Measurements from ENCODE around the gene OR52A1.

Gene OR52A1

GRCh38 chr11:5131584-5132335 lies 22.8 kb downstream of the OR52A1 start:
- no peak for DNase-seq (ENCODE audit: low spot score)

- DNase-seq (ENCODE audit: low spot score): no peak
These were observed 25.1 kb downstream of the OR52A1 start for GRCh38 chr11:5129457-5129877.

- no peak for DNase-seq (ENCODE audit: low spot score)
These were observed 29.5 kb downstream of the OR52A1 start for GRCh38 chr11:5124891-5125620.

- DNase-seq (ENCODE audit: low spot score): peak; percentile 27
These were observed 30.6 kb downstream of the OR52A1 start for GRCh38 chr11:5123802-5124521.

GRCh38 chr11:5118893-5119292 lies 35.7 kb downstream of the OR52A1 start:
- no peak for DNase-seq (ENCODE audit: low spot score)

DNA sequence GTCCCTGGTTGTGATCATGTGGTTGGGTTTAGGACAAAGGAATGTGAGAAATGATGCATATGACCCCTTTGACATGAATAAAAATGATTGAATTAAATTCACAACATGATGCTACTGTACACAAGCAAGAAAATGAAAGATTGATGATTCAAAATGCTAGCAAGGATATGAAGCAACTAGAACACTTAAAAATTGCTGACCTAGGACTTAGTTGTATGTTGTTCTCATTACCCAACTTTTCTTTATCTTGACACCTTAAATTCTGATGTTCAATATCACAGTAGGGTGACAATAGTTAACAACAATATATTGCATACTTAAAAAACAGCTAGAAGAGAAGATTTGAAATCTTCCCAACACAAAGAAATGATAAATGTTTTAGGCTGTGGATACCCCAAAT lies 37.0 kb downstream of the OR52A1 start:
- no peak for DNase-seq (ENCODE audit: low spot score)

DNA sequence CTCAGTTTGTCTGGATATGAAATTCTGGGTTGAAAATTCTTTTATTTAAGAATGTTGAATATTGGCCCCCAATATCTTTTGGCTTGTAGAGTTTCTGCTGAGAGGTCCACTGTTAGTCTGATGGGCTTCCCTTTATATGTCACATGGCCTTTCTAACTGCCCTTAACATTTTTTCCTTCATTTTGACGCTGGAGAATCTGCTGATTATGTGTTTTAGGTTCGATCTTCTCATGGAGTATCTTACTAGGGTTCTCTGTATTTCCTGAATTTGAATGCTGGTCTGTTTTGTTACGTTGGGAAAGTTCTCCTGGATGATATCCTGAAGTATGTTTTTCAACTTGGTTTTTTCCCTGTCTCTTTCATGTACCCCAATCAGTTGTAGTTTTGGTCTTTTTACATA lies 39.2 kb downstream of the OR52A1 start:
- no peak for DNase-seq (ENCODE audit: low spot score)

- DNase-seq (ENCODE audit: low spot score): no peak
These were observed 47.3 kb downstream of the OR52A1 start for GRCh38 chr11:5107285-5107684.

DNA sequence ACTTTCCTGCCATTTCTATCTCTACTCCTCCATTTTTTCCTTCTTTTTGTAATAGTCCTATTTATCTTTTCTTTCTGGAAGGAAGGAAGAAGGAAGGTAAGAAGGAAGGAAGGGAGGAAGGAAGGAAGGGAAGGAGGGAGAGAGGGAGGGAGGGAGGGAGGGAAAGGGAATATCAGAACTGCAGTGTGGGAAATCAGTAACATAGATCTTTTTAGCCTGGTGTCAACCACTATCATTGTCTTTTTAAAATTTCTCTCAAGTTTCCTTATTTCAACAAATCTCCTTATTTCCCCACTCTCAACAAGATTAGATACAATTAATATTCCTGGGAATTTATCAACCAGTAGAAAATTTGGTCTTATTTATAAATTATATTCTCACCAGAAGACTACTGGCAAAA lies 51.5 kb downstream of the OR52A1 start:
- no peak for DNase-seq (ENCODE audit: low spot score)

GRCh38 chr11:5102246-5102645 lies 52.3 kb downstream of the OR52A1 start:
- DNase-seq (ENCODE audit: low spot score): no peak

DNA sequence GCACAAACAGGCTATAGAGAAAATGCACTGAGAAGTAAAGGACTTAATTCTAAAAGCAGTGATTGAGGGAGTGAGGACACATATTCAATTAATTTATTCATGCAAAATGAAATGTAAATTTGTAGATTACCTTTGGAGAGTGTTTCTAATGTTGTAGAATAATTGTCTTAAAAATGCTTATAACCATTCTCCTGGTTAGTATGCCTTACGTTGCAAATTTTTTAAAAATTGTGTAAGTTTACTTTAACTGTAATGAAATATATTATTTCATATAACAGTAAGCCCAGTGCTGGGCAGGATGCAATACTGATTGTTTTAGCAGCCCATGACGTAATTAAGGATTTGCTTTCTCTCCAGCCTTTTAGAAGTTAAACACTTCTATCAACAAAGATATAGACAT lies 58.5 kb downstream of the OR52A1 start:
- no peak for DNase-seq (ENCODE audit: low spot score)
